Hematopoietic multipotent progenitor cell treated with erythropoietin and hydrocortisone succinate and interleukin-3 and kit ligand, for 17 days (in vitro differentiated cells): ENCODE measurements around the gene SLC9C1.

Experiments
- DNase-seq: peaks from one replicate; pipeline ENCODE4 v3.0.0-alpha.2; 2015; ENCODE audit warnings: low spot score

The SLC9C1 gene

DNA sequence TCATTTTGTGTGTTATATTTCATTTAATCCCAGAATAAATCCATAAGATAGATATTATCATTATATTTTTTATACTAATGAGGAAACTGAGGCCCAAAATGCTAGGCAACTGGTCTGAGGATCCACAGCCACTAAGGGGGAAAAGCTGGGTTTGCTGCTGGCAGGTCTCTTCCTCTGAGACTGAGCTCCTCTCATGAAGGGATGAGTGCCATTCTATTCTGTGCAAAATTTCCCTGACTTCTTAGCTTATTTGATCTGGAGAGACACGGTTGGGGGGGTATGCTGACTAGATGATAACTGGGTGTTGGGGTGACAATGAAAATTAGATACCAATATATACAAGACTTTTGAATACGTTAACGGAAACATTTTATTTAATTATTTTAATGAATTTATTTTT, 162.9 kb downstream of the SLC9C1 start:
- DNase-seq, result no peak

DNA sequence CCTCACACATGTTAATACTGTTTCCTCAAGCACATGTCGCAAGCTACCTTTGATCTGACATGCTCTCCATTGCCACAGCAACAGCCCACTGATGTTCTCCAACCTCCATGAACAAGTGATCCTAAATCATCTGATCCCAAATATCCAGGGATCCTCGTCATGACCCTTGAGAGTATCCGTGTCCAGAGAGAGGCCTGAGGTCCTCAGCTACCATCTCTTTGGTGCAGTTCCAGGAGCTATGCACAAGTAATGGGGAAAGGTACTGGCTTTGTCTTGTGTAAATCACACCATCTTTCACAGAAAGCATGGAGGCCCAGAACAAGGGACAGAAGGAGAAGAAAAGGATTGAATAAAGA, 163.4 kb downstream of the SLC9C1 start:
- no peak for DNase-seq

DNA sequence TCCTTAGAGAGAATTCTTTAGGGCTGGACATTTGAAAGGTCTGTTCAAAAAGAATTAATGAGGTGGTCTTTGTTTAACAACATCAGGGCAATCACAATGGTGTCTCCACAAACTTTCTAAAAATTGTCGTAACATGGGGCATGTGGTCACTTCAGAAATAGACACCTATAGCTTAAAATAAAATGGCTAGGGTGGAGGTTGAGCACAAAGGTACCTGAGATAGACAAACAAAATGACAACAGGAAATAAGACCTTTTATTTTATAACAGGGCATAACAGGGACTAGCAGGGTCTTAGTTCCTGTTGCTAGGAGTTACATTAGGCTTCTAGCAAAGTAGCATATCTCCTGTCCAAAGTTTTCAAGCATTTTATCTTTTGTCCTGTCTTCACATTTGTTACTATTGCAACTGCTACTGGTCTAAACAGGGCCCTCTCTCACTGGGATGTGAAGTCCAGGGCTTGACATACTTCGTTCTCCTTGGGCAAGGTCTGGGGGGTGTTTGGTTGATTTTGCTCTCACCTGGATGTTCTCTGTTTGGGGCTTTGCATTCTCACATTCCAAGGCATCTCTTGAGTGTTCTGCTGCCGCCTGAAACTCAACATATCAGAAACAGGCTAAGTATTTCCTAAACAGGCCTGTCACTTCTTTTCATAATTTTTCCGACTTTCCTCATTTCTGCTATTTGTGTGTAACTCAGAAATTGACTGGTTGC, 163.9 kb downstream of the SLC9C1 start:
- DNase-seq, result no peak

DNA sequence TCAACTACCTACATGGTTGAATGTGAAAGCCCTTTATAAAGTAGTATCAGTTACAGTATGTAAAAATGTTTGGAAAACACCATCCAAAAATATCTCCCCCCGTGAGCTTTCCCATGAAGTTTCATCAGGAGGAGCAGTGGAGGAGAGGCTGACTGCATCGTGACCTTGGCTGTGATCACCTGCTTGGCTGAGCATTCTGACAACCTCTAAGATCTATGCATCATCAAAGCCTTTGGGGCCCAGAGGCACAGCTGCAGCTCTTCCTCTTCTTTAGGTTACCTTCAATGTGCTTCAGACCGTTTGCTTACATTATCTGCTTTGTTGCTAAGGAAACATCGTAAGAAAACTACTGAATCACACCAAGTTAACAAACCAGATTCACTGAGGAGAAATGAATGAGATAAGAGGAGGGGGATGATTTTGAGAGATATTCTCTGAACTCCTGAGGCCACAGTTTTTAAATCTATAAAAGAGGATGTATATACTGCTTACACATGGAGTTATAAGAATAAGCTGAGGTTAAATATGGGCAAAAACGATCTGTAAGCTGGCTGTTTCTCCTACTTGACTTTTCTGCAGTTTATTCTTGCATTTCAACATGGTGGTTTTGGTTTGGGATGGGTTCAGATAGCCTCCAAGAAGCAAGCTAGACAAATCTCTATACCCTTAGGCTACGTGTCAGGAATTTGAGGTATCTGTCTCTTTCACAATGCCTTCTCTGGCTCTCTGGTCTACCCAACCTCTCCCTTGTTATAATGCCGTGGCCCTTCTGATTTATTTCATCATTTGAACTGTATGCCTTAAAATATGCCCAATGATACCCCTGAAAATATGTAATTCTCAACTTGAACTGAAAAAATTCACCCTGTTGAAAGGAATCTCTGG, 164.9 kb downstream of the SLC9C1 start:
- no peak for DNase-seq

DNA sequence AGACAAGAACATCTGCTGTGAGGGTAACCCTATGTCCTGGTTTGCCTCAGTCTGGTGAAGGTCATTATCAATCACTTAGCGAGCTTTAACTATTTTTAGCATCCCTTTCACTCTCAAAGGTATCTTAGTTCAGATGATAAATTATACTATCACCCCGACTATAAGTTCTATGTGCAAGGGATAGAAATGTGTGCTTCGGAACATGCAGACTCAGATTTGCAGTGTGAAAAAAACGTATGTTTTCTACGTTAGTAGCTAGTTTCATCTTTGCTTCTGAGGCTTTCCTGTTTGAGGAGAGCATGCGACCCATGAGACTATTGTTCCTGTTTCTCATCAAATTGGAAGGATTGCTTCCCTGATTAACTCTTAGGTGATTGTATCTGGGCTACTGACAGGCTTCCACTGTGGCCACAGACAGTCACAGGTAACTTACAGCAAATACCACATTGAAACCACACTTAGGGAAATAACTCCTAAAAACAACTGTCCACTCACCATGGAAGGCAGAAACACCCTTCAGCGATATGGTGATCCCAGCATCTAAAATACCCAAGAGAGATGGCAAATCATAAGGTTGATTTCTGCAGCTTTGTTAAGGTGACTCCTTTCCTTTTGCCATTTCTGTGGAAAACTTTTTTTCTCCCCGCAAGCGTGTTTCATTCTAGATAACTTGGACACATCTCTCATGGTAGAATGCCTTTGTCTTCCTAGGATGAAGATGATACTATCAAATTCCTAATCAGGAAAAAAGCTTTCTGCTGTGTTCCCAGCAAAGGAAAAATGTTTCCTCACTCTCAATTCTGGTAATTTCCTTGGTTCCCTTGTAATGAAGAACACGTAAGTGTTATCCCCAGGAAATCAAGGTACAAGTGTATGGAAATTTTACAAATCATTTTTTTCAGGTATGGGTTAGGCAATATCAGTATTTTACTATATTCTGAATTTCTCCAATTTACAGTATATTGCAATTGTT, 166.2 kb downstream of the SLC9C1 start:
- no peak for DNase-seq

DNA sequence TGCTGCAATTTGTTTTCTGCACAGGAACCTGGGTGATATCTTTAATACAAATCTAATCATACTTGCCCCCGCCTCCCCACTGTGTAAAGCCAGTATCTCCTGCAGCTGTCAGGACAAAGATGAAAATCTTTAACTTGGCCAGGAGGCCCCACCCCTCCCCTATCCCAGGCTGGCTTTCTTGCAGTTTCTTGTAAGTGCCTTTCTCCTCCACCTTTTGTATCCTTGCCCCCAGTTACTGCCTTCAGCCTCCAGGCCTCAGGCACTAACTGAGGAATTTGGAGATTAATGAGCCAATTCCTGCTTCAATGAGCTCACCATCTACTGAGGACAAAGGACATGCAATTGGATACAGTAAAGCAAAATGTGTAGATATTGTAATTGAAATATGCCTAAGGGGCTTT, 167.5 kb downstream of the SLC9C1 start:
- DNase-seq, result no peak

DNA sequence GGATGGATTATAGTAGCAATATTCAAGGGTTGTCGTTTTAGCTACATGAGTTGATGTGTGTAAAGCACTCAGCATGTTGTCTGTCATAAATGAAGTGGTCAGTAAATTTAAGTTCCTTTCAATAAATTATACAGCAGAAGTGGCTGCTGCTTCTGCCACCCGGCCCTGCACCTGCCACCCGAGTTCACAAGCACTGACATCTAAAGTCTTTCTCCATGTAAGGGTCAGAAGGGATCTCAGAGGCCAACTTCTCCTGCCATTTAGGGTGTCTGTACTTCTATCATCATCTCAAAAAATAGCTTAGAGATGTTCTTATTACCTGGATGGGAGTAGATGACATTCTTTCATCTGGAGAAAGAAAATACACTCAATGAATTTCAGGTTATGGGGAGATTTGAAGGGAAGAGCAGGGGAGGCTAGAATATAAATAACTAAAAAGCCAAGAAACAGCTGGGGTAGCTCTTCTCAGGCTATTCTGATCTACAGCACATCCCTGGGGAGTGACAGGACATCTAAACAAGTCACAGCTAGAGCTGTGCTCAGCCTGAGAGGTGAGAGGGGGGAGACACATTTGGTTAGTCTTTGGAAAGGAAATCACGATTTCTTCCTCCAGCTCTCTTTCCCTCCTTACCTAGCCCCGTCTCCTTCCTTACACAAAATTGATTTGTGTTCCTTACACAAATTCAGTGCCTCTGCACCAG, 169.0 kb downstream of the SLC9C1 start:
- DNase-seq, result no peak

DNA sequence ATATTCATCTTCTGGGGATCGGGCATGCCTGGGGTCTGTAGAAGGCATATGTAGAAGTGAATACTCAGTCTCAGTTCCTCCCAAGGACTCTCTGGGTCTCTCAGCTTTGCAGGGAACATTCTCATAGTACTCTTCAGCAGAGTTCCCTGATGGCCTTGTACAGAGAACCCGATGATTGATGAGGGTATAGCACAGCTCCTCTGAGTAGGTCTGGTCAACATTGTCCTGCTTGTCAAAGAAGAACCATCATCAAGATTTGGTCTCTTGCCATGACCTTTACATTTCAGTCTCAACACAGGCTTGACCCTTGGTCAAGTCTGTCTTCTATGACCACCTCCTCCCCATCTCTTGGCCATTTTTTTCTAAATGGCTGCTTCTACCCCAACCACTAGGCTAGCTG, 170.5 kb downstream of the SLC9C1 start:
- DNase-seq, result no peak

DNA sequence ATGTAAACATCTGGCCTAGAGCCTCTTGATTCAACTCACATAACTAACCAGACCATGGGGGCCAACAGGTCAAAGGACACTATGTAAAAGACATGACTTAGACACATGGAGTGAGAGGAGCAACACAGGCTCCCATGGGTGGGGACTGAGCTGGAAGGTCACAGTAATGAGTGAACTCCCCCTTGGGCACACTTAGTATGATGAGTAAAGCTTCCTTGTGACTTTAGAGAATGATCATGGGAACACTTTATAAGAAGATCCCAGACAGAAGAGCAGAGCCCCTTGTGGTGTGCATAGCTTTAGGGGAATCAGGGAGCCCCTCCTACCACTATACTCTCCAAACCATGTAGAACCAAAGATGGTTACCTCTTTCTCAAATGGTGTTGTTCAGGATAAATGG, 171.1 kb downstream of the SLC9C1 start:
- no peak for DNase-seq

DNA sequence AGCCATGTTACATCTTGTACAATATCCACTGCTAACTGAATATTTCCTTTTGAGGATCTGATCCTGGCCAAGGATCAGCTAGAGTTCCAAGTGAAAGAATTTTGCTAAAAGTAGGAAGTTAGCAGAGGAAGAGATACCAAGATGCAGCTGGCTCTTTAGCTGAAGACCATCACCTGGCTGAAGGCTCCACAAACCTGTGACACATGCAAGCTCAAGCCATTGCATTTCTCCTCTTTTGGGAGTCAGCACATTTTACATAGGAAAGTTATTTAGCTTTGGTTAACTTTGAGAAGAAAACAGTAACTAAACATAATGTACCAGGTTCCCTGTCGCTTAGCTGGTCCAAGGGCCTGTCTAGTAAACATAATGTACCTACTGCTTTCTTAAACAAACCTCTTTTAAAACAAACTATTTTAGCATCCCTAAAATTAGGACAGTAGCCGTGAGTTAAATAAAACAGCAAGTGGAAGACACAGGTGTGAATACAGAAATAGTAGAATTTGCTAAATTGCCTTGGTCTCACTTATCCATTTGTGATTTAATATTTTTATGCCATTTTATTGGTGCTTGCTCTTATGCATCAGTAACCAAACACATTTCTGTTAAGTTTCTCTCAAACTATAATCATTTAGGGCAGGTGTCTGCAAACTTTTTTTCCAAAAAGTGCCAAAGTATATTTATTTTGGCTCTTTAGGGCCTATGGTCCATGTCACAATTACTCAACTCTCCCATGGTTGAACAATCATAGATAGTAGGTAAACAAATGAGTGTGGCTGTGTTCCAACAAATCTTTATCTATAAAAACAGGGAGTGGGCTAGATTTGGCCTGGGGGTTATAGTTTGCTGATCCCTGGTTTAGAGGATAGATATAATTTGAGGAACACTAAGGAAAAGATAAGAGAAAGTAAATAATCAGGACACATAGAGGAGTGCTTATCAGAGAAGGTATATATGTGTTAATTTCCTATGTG, 172.2 kb downstream of the SLC9C1 start:
- DNase-seq, result no peak

DNA sequence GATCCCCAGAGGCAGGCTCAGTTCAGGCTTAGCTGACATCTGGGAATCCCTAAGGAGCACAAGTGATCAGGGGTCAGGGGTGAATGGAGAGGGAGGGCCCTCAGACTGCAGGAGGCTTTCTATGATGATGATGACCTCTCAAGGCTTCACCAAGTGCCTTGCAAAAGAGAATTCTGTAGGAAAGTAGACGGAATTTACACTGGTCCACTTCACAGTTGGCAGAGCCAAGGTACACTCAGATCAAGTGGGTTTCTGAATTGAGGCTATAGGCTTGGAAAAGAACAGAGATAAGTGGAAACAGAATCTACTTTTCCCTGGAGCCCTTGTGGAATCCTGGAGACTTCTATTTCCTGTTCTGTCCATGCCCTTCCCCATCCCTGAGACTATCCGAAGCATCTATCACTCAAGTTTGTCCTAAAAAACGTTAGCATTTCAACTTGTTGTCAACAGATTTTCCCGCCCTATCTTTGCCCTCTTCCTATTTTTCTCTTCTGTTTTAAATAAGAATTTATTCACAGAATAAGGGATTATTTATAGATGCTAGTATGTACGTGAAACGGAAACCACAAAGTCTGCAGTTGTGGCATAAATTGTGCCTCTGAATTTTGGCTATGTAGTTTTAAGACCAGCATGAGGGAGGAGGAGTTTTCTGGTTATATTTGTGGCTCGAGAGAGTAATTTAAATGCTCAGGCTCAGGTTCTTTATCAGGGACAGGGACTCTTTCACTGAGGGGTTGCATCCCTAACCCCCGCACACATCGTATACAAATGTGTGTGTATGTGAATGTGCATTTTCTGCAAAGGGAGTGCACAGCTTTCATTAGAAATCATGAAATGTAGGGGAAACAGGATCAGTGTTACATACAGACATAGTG, 173.8 kb downstream of the SLC9C1 start:
- no peak for DNase-seq

DNA sequence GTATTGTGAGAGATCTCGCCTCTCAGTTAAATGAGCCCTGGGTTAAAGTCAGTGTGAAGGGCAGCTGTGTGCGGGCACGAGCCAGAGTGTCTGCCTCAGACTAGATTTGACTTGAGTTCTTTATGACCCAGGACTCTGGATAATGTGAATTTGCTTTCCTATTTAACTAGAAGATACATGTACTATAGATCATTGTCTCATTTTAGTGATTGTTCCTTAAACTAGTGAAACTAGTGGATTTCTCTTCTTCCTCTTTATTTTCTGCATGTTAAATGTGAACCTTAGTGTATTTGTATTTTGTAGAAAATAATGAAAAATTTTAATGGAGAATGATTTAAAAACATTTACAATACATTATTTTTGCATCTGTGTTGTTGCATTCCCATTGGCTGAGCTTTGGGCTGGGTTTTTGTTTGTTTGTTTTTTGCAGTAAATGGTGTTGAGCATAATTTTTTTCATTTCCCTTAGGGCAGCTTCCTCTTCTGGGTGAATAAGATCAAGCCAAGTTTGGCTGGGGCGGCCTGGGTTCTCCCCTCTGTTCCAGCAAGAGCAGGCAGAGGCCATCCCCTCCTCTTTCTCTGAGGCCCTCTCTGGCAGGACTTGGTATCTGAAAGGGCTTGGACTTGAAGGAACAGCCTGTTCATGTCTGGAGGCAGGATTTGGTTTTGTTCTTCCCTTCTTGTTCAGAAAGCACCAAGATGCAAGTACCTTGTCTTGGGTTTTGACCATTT, 176.0 kb downstream of the SLC9C1 start:
- DNase-seq, result no peak

DNA sequence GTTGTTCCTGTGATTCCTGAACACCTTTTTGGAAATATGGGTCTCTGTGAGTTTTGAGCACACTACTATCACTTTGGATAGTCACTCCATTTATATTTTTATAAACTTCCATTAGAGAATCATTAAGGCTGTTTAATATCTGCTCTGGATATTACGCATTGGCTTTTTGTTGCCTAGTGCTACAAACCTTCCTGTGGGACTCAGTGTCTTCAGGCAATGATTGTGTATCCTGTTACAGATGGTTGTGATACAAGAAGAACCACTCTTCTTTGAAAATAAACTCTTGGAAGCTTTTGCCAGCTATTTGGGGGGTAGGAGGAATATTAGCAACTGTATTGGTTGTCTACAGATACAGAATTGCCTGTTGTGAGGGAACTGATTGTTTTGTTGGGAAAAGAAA, 176.6 kb downstream of the SLC9C1 start:
- DNase-seq, result no peak

DNA sequence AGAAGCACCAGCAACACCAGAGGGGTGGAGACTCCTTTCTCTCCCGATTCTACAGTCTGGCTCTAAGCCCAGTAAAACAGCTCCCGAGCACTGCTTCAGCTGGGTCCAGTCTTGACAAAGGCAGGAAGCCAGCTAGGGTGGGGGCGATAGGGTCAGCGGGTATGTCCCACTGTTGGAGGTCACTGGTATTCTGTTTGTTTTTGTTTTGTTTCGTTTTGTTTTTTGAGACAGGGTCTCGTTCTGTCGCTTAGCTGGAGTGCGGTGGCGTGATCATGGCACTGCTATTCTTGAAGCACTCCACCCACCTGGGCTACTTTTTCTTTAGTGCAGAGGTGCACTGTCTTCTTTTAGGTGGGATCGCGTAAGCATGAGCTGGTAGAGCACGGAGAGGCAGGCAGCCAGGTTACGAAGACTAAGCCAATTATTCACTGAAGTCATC, 177.2 kb downstream of the SLC9C1 start:
- no peak for DNase-seq

DNA sequence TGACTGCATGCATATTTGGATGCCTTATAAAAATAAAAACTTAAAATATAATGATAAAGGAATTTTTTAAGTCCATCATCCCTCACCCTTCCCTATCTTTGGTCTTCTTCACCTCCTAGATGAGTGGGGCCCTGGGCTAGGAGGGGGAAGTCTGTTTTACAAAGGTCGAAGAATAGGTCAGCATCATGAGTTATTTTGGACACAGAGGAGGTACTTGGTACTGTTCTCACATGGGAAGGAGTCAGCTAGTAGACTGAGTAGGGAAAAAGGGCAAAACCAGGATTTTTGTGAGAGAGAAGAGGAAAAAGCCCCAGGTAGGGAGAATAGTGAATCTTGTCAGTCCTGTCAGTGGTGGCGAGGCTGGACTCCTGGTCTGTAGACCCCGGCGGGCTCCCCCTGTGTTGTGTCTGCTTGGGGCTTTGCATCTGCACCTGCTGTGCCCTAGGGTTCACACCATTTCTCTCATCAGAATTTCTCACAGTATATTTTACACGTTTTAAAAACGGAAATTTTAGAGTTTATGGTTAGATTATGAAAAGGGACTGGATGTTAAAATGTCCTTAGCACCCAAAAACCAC, 178.1 kb downstream of the SLC9C1 start:
- DNase-seq, result no peak

DNA sequence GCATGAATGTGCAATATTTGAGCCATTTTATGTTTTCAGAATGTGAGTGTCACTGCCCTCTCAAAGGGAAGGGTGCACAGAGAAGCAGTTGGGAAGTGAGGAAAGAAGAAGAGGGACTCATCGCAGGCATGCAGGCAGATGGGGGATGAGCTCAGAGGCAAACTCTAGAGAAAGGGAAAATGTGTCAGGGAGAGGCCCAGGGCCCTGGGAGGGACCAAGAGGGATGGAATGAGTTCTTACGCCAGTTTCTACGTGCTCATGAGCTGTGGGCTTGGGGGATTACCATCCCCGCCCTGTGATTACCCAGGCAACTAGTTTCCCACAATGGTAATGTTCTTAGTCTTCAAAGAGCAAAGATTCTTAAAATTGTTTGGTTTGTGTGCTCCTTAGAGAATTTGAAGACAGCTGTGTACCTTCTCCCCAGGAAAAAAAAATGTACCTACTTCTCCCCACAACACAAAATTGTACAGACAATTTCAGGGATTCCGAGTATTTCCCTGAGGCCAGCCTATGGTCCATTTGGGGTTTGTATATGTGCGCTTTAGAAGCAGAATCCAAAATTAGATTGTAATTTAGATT, 178.8 kb downstream of the SLC9C1 start:
- no peak for DNase-seq

DNA sequence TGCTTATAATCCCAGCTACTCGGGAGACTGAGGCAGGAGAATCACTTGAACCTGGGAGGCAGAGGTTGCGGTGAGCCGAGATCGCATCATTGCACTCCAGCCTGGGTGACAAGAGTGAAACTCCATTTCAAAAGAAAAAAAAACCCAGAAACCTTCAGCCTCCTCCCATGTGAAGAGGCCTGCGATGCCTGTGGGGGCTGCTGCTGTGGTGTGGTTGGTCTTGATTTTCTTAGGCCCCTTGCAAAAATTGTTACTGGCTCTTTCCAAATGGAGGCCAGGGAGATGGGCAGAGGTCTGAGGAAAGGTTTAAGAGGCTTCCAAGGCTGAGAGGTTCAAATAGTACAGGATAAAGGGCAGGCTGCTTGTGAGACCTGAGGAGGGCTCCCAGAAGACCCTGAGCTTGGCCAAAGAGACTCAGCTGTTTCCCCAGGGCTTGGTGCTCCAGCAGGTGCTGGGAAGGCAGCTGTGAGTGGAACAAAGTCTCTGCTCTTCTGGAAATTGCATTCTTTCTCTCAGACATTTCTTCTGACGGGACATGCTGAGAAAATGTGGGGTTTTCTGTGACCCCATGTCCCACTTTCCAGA, 179.3 kb downstream of the SLC9C1 start:
- no peak for DNase-seq
